K562 (cell line): Measurements from ENCODE around the gene PEDS1. TPM values are rescaled to one million over a fixed set of nuclear protein-coding genes. Genes with fewer than 3 reads are reported as not detected.

Experiments
- ARNT ChIP-seq, 2 experiments: fragments of 450-650 bp; IDR thresholded peaks; 2 replicates each; pipeline ENCODE4 v1.6.1; 2016; ENCODE audit warnings: mild to moderate bottlenecking in 1 of 2
- DIDO1 ChIP-seq: fragments of 450-650 bp; IDR thresholded peaks from 2 replicates; pipeline ENCODE4 v1.6.1; 2016; ENCODE audit warnings: low read depth, missing biosample characterization, missing genetic modification characterization
- EP400 ChIP-seq: fragments of 450-650 bp; IDR thresholded peaks from 2 replicates; pipeline ENCODE4 v1.6.1; 2017; ENCODE audit warnings: antibody characterized with exemption, mild to moderate bottlenecking, moderate library complexity
- HDAC1 ChIP-seq, 2 experiments: fragments of 450-650 bp; IDR thresholded peaks; 2 replicates each; pipeline ENCODE4 v1.6.1; 2016 to 2017; ENCODE audit warnings: inconsistent platforms in 1 of 2, mild to moderate bottlenecking in 1 of 2, moderate library complexity in 1 of 2
- HMGN3 ChIP-seq: IDR thresholded peaks from 2 replicates; pipeline ENCODE4 v1.6.1; 2011; ENCODE audit warnings: borderline replicate concordance, low read depth, mild to moderate bottlenecking, mixed read lengths, low read length; ENCODE audit not compliant: insufficient read length; ENCODE audit errors: extremely low read depth
- LEF1 ChIP-seq: fragments of 450-650 bp; IDR thresholded peaks from 2 replicates; pipeline ENCODE4 v1.6.1; 2016; ENCODE audit warnings: mild to moderate bottlenecking
- MAFF ChIP-seq: IDR thresholded peaks from 2 replicates; pipeline ENCODE4 v1.6.1; 2012; ENCODE audit warnings: low read length, improper control_type of control experiment
- PHF21A ChIP-seq: fragments of 450-650 bp; IDR thresholded peaks from 2 replicates; pipeline ENCODE4 v1.6.1; 2017; ENCODE audit warnings: low read depth, borderline replicate concordance
- PHF8 ChIP-seq: fragments of 200-600 bp; sonication (generic); IDR thresholded peaks from 2 replicates; pipeline ENCODE4 v1.6.1; 2012; ENCODE audit warnings: mixed run types, mild to moderate bottlenecking, inconsistent platforms, low read length, moderate library complexity, borderline replicate concordance
- RAD51 ChIP-seq: fragments of 450-650 bp; IDR thresholded peaks from 2 replicates; pipeline ENCODE4 v1.7.1; 2016; ENCODE audit warnings: low read depth, mild to moderate bottlenecking, borderline replicate concordance
- SAFB ChIP-seq: fragments of 200-400 bp; formaldehyde crosslinking; IDR thresholded peaks from 2 replicates; pipeline ENCODE4 v1.6.1; 2017; ENCODE audit warnings: low read depth, low read length, borderline replicate concordance
- SFPQ ChIP-seq: fragments of 200-400 bp; formaldehyde crosslinking; IDR thresholded peaks from 2 replicates; pipeline ENCODE4 v1.6.1; 2017; ENCODE audit warnings: mild to moderate bottlenecking, low read depth, low read length, moderate library complexity
- TARDBP ChIP-seq: fragments of 450-650 bp; IDR thresholded peaks from 2 replicates; pipeline ENCODE4 v1.6.1; 2016
- TCF3 ChIP-seq: sonication (generic); formaldehyde crosslinking; IDR thresholded peaks from 2 replicates; pipeline ENCODE4 v1.4.0; 2020; ENCODE audit warnings: mild to moderate bottlenecking, missing genetic modification reagents
- TOE1 ChIP-seq, 2 experiments: fragments of 450-650 bp in 1 of 2; sonication (generic) in 1 of 2; formaldehyde crosslinking in 1 of 2; IDR thresholded peaks; 2 replicates each; pipeline versions ENCODE4 v1.7.1 to v1.8.0; 2016 to 2022; ENCODE audit warnings: borderline replicate concordance in 2 of 2, mild to moderate bottlenecking in 2 of 2, antibody characterized with exemption in 1 of 2, inconsistent platforms in 1 of 2, low read depth in 1 of 2, missing genetic modification reagents in 1 of 2, moderate library complexity in 1 of 2
- USF1 ChIP-seq: sonication (generic); formaldehyde crosslinking; IDR thresholded peaks from 2 replicates; pipeline ENCODE4 v1.9.0; 2022; ENCODE audit warnings: mild to moderate bottlenecking, missing genetic modification reagents
- ZBTB12 ChIP-seq: fragments of 250-450 bp; sonication (Bioruptor Pico); IDR thresholded peaks from 2 replicates; pipeline ENCODE4 v1.4.0; 2020
- ZBTB26 ChIP-seq: fragments of 450-650 bp; formaldehyde crosslinking; IDR thresholded peaks from 2 replicates; pipeline ENCODE4 v1.4.0; 2022; ENCODE audit warnings: missing genetic modification characterization
- ZC3H4 ChIP-seq: sonication (generic); formaldehyde crosslinking; IDR thresholded peaks from 2 replicates; pipeline ENCODE4 v1.9.0; 2021; ENCODE audit warnings: missing genetic modification reagents, borderline replicate concordance
- ZNF311 ChIP-seq: fragments of 250-450 bp; sonication (Bioruptor Pico); IDR thresholded peaks from 2 replicates; pipeline ENCODE4 v1.4.0; 2020; ENCODE audit warnings: mild to moderate bottlenecking, moderate library complexity
- ZNF589 ChIP-seq: fragments of 200-800 bp; sonication (Bioruptor generic); IDR thresholded peaks from 2 replicates; pipeline ENCODE4 v1.6.1; 2016; ENCODE audit warnings: low read depth, missing genetic modification characterization, missing compliant biosample characterization
- polyA plus RNA-seq, 8 experiments: library from polyadenylated mRNA; depleted of rRNA in 4 of 8; stranded (reverse) in 5 of 8; unstranded in 3 of 8; fragments of >200 nt; fragmentation: Nextera tagmentation in 2 of 8; fragmentation: Illumina TruSeq in 1 of 8; extraction: Ambion mirVana in 2 of 8; extraction: Trizol in 1 of 8; gene quantifications; 2 replicates each; pipeline versions ENCODE4 v1.2.1 to v1.2.3, GENCODE V29; 2011 to 2014; ENCODE audit warnings: inconsistent platforms in 1 of 8, missing spikeins in 1 of 8
- total RNA-seq, 7 experiments: library from RNA; depleted of rRNA in 6 of 7; stranded (reverse); fragments of >200 nt in 6 of 7; fragmentation: Illumina TruSeq in 2 of 7; extraction: Trizol in 2 of 7; gene quantifications; 2 replicates each; pipeline versions ENCODE4 v1.2.1 to v1.2.3, GENCODE V29; 2011 to 2021; ENCODE audit warnings: low replicate concordance in 1 of 7

Gene PEDS1
- total and polyA plus RNA-seq, 9 of the 15 experiments (the other 6 are each of a cell fraction or from before 2014, with no cell fraction given), result 2.9 to 38.5 (median 24.2) TPM

GRCh38 chr20:50165684-50166554 lies 12.4 kb upstream of the PEDS1 start (continued):
- peak; percentile 90 for TF ChIP-seq TCF3 (CRISPR knock-in tag)
- peak; percentile 95 for TF ChIP-seq EP400
- peak; percentile 72; the same call in 1 of the 2 replicates for TF ChIP-seq ZNF589 (CRISPR knock-in tag)
- peak; percentile 75; the same call in 1 of the 2 replicates for TF ChIP-seq PHF8
- TF ChIP-seq HDAC1 (IDR thresholded peaks at IDR 0.05), result peak in 1 of 2 experiments; percentile 89; a peak in 2 of 4 replicates
- no peak for TF ChIP-seq ZC3H4 (CRISPR knock-in tag)
- TF ChIP-seq ZBTB12 (CRISPR knock-in tag), result peak; percentile 70
- TF ChIP-seq ZNF311 (CRISPR knock-in tag), result no peak
- TF ChIP-seq SAFB, result no peak
- no peak for TF ChIP-seq TOE1 (IDR thresholded peaks at IDR 0.05; ENCODE audit: borderline replicate concordance)
- no peak for TF ChIP-seq TOE1 (CRISPR knock-in tag; IDR thresholded peaks at IDR 0.05; ENCODE audit: borderline replicate concordance, low read depth)
- TF ChIP-seq SFPQ, result no peak
- TF ChIP-seq DIDO1 (tag), result no peak
- TF ChIP-seq RAD51, result peak; percentile 50; the same call in 1 of the 2 replicates
- no peak for TF ChIP-seq PHF21A
- TF ChIP-seq TARDBP, result 0 out of 2 replicates have a peak, but pooled peaks have one; percentile 17
- TF ChIP-seq HMGN3, result peak; percentile 84
- TF ChIP-seq USF1, result peak; percentile 61
- peak; percentile 56 to 93; a peak in 3 of 4 replicates for TF ChIP-seq ARNT (IDR thresholded peaks at IDR 0.05)
- TF ChIP-seq LEF1, result peak; percentile 88
- no peak for TF ChIP-seq ZBTB26 (CRISPR knock-in tag)
- TF ChIP-seq MAFF, result peak; percentile 85
